Measurements from ENCODE around the gene UBAC2. TPM values are rescaled to one million over a fixed set of nuclear protein-coding genes. Genes with fewer than 3 reads are reported as not detected.
A peak's percentile ranks its signal among the peaks of the same experiment; 100 is the strongest.

The UBAC2 gene
- total RNA-seq, 1 experiment from 2014 or later, result 80.3 TPM

DNA sequence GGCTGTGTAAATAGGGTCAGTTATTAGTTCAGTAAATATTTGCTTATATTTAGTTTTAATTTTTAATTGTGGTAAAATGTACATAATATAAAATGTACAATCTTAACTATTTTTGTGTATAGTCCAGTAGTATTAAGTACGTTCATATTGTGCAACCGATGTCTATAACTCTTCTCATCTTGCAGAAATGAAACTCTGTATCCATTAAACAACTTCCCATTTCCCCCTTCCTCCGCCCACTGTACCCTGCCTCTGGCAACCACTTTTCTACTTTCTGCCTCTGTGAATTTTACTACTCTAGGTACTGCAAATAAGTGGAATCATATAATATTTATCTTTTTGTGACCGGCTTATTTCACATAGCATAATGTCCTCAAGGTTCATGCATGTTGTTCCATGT lies 24.4 kb downstream of the UBAC2 start:
- POLR2A ChIA-PET (ENCODE audit: unreplicated experiment), result no interaction called here

DNA sequence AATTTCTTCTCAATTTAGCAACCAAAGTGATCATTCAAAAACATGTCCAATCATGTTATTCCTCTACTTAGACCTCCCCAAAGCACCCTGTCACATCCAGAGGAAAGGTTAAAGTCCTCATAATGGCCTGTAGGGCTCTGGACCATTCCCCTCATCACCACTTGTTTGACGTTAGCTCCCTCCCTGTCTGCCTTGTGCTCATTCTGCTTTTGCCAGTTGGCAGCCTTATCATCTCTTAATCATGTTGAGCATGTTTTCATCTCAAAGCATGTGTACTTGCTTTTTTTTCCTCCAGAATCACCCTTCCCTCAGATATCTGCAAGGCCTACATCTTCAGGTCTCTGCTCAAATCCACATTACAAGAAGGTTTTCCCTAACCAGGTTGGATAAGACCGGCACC lies 25.9 kb downstream of the UBAC2 start:
- Histone ChIP-seq H3F3A (ENCODE audit: insufficient read depth, low read depth) (peaks cover 31% of the 10 kb centered on the region), H3K27ac (no peak overlapping the region), H3K4me3 (no peak overlapping the region), H3K9me2 (ENCODE audit: insufficient read depth) (no peaks in the 10 kb centered on the region), H3K4me2 (no peak overlapping the region), H3K36me3 (ENCODE audit: low read depth) (peaks cover 10% of the 10 kb centered on the region), H2AFZ (no peak overlapping the region), H3K27me3 (ENCODE audit: insufficient read depth, low read depth) (no peaks in the 10 kb centered on the region), H3K4me1 (replicated peaks; ENCODE audit: insufficient read depth) (peaks cover 31% of the 10 kb centered on the region), H3K9me3 (ENCODE audit: insufficient read depth, low read depth) (no peaks in the 10 kb centered on the region), H3K79me2 (ENCODE audit: low read depth) (peaks cover 100% of the 10 kb centered on the region), H4K20me1 (ENCODE audit: insufficient read depth) (peaks cover 90% of the 10 kb centered on the region)
- BruUV-seq (replicated peaks), result no TSS peak
- TF ChIP-seq, protein P1, sequence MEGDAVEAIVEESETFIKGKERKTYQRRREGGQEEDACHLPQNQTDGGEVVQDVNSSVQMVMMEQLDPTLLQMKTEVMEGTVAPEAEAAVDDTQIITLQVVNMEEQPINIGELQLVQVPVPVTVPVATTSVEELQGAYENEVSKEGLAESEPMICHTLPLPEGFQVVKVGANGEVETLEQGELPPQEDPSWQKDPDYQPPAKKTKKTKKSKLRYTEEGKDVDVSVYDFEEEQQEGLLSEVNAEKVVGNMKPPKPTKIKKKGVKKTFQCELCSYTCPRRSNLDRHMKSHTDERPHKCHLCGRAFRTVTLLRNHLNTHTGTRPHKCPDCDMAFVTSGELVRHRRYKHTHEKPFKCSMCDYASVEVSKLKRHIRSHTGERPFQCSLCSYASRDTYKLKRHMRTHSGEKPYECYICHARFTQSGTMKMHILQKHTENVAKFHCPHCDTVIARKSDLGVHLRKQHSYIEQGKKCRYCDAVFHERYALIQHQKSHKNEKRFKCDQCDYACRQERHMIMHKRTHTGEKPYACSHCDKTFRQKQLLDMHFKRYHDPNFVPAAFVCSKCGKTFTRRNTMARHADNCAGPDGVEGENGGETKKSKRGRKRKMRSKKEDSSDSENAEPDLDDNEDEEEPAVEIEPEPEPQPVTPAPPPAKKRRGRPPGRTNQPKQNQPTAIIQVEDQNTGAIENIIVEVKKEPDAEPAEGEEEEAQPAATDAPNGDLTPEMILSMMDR (conservative IDR thresholded peaks at IDR 0.05), result no peak
- no peak for TF ChIP-seq EZH2 (IDR thresholded peaks at IDR 0.05; ENCODE audit: low read depth)
- ChIA-PET CTCF (no interaction called here), POLR2A (ENCODE audit: unreplicated experiment) (no interaction called here)
- peak in 1 of 2 experiments; percentile 1 for DNase-seq
- intact Hi-C loops (cut with micrococcal nuclease; ENCODE audit: unreplicated experiment), result no loop called here

More for the DNA sequence above, 24.4 kb downstream of the UBAC2 start:
- Histone ChIP-seq H2AFZ (no peak overlapping the region), H3K36me3 (ENCODE audit: low read depth) (peaks cover 10% of the 10 kb centered on the region), H3K4me3 (no peak overlapping the region), H3F3A (ENCODE audit: insufficient read depth, low read depth) (peaks cover 31% of the 10 kb centered on the region), H3K4me2 (no peak overlapping the region), H3K4me1 (replicated peaks; ENCODE audit: insufficient read depth) (peaks cover 30% of the 10 kb centered on the region), H4K20me1 (ENCODE audit: insufficient read depth) (peaks cover 91% of the 10 kb centered on the region), H3K9me3 (ENCODE audit: insufficient read depth, low read depth) (no peaks in the 10 kb centered on the region), H3K79me2 (ENCODE audit: low read depth) (peaks cover 98% of the 10 kb centered on the region), H3K9me2 (ENCODE audit: insufficient read depth) (no peaks in the 10 kb centered on the region), H3K27me3 (ENCODE audit: insufficient read depth, low read depth) (no peaks in the 10 kb centered on the region), H3K27ac (no peak overlapping the region)
- CTCF ChIA-PET, result no interaction called here
- no TSS peak for BruUV-seq (replicated peaks)
- intact Hi-C loops (cut with micrococcal nuclease; ENCODE audit: unreplicated experiment), result no loop called here
- no peak for TF ChIP-seq EZH2 (IDR thresholded peaks at IDR 0.05; ENCODE audit: low read depth)
- TF ChIP-seq, protein P1 (conservative IDR thresholded peaks at IDR 0.05), result no peak
- no peak for DNase-seq

DNA sequence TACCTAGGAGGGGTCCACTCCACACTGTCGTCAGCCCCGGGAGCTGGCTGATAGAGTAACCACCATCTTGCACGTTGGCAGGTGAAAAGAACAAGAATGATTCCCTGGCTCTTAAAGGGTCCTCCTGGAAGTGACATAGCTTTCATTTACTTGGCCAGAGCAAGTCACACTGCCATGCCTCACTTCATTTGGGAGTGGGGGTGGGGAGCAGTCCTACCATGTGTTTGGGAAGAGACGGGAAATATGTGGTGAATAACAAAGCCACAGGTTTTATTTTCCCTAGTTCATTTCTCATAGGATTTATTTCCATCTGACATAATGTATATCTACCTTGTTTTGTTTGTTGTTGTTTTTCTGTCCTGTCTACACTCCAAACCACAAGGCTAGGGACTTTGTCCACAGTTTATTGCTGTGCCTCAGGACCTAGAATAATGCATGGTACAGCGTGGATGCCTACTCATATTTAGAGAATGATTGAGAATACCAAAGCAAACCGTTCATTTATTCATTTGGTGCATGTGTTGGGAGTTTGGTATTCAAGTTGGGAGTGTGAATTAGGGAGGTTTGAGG lies 26.8 kb downstream of the UBAC2 start:
- intact Hi-C loops (cut with micrococcal nuclease; ENCODE audit: unreplicated experiment), result no loop called here
- no TSS peak for BruUV-seq (replicated peaks)
- CTCF ChIA-PET, result no interaction called here
- Histone ChIP-seq H3K9me2 (ENCODE audit: insufficient read depth) (no peaks in the 10 kb centered on the region), H3K4me2 (no peak overlapping the region), H3K36me3 (ENCODE audit: low read depth) (peaks cover 10% of the 10 kb centered on the region), H3K4me3 (no peak overlapping the region), H3K79me2 (ENCODE audit: low read depth) (peaks cover 100% of the 10 kb centered on the region), H3K27me3 (ENCODE audit: insufficient read depth, low read depth) (no peaks in the 10 kb centered on the region), H3K27ac (peak overlapping the region; percentile 20; the same call in 1 of the 2 replicates), H2AFZ (no peak overlapping the region), H3F3A (ENCODE audit: insufficient read depth, low read depth) (peaks cover 31% of the 10 kb centered on the region), H4K20me1 (ENCODE audit: insufficient read depth) (peaks cover 83% of the 10 kb centered on the region), H3K9me3 (ENCODE audit: insufficient read depth, low read depth) (no peaks in the 10 kb centered on the region), H3K4me1 (replicated peaks; ENCODE audit: insufficient read depth) (peaks cover 31% of the 10 kb centered on the region)
- TF ChIP-seq, protein P1 (conservative IDR thresholded peaks at IDR 0.05), result no peak
- TF ChIP-seq EZH2 (IDR thresholded peaks at IDR 0.05; ENCODE audit: low read depth), result no peak
- POLR2A ChIA-PET (ENCODE audit: unreplicated experiment), result no interaction called here
- peak in 1 of 2 experiments; percentile 11 for DNase-seq

Data from PC-9 (cell line).